GM19099 (cell line): ENCODE data around the gene NRDE2.

Experiments
- POLR2A ChIP-seq: IDR thresholded peaks from 3 replicates; pipeline ENCODE4 v1.6.1; 2011; ENCODE audit warnings: low read depth; ENCODE audit not compliant: insufficient read length; ENCODE audit errors: extremely low read depth

NRDE2 gene

GRCh38 chr14:90293766-90294730 is 37.7 kb downstream of the NRDE2 start:
- TF ChIP-seq POLR2A = no peak

GRCh38 chr14:90291699-90292098 is 40.0 kb downstream of the NRDE2 start:
- TF ChIP-seq POLR2A = no peak

GRCh38 chr14:90290337-90291011 is 41.3 kb downstream of the NRDE2 start:
- TF ChIP-seq POLR2A = no peak

- TF ChIP-seq POLR2A = no peak
These were observed 42.9 kb downstream of the NRDE2 start for GRCh38 chr14:90288651-90289355.

GRCh38 chr14:90287791-90288190 is 44.0 kb downstream of the NRDE2 start:
- no peak for TF ChIP-seq POLR2A

GRCh38 chr14:90281756-90282155 is 50.0 kb downstream of the NRDE2 start:
- no peak for TF ChIP-seq POLR2A

GRCh38 chr14:90281261-90281660 is 50.5 kb downstream of the NRDE2 start:
- no peak for TF ChIP-seq POLR2A

- TF ChIP-seq POLR2A = no peak
These were observed 51.6 kb downstream of the NRDE2 start for GRCh38 chr14:90280096-90280495.

GRCh38 chr14:90278199-90279175 is 53.3 kb downstream of the NRDE2 start:
- no peak for TF ChIP-seq POLR2A

- TF ChIP-seq POLR2A = no peak
These were observed 54.1 kb downstream of the NRDE2 start for GRCh38 chr14:90277581-90278198.

GRCh38 chr14:90276646-90277367 is 54.9 kb downstream of the NRDE2 start:
- no peak for TF ChIP-seq POLR2A

- TF ChIP-seq POLR2A = no peak
These were observed 55.9 kb downstream of the NRDE2 start for GRCh38 chr14:90275820-90276219.

- no peak for TF ChIP-seq POLR2A
These were observed 56.3 kb downstream of the NRDE2 start for GRCh38 chr14:90275458-90275814.

GRCh38 chr14:90274808-90275457 is 56.8 kb downstream of the NRDE2 start:
- peak; percentile 10 for TF ChIP-seq POLR2A
